ENCODE measurements around the gene RBMY1D. TPM values are rescaled to one million over a fixed set of nuclear protein-coding genes. Genes with fewer than 3 reads are reported as not detected.
"Not testable (repeated sequence)": the region's sequence is repeated elsewhere in the genome, so short reads cannot be mapped to it uniquely, and the experiment has no call there.

RBMY1D gene
- polyA plus RNA-seq (2013, experiment 1 of 2), result not detected
- not detected for polyA plus RNA-seq (2013, experiment 2 of 2)

- H2BK120ac ChIP-seq (ENCODE audit: low read depth, low read length); H2BK15ac ChIP-seq (ENCODE audit: low read length); H3K14ac ChIP-seq (ENCODE audit: low read length); H4K8ac ChIP-seq (ENCODE audit: low read depth, low read length); H3K27ac ChIP-seq (replicated peaks; ENCODE audit: low read length); H3K4me2 ChIP-seq (ENCODE audit: insufficient read depth, low read length, poor library complexity, severe bottlenecking); H3K27me3 ChIP-seq (ENCODE audit: control insufficient read depth in 3 of 3, insufficient read depth in 3 of 3, low read depth in 1 of 3, low read length in 3 of 3); H4K91ac ChIP-seq (ENCODE audit: low read depth, low read length, poor library complexity); H3K23ac ChIP-seq (ENCODE audit: low read depth, low read length, poor library complexity); H3K9ac ChIP-seq (ENCODE audit: low read depth, low read length, poor library complexity); H2AFZ ChIP-seq (ENCODE audit: low read length); H2AK5ac ChIP-seq (ENCODE audit: low read depth, low read length); H3K9me3 ChIP-seq (replicated peaks in 1 of 2; ENCODE audit: control insufficient read depth in 2 of 2, insufficient read depth in 1 of 2, low read depth in 1 of 2, low read length in 2 of 2); DNase-seq (ENCODE audit: low spot score); H3K4me3 ChIP-seq (ENCODE audit: low read length in 2 of 2); H2BK5ac ChIP-seq (ENCODE audit: low read length); H3K79me1 ChIP-seq (ENCODE audit: low read depth, low read length); H2BK12ac ChIP-seq (ENCODE audit: low read length); H3K4me1 ChIP-seq (ENCODE audit: control insufficient read depth in 2 of 2, insufficient read depth in 1 of 2, low read depth in 1 of 2, low read length in 2 of 2); H3K18ac ChIP-seq (ENCODE audit: low read length); H3K4ac ChIP-seq (ENCODE audit: low read length); H3K36me3 ChIP-seq (replicated peaks in 1 of 2; ENCODE audit: control insufficient read depth in 2 of 2, insufficient read depth in 2 of 2, low read length in 2 of 2): not testable (repeated sequence)
- no CpG with 5 or more reads among the region's 28 CpGs for WGBS, 2 donors (ENCODE audit: extremely low coverage in 2 of 2, insufficient read length in 2 of 2, insufficient replicate concordance in 1 of 2)
These were observed at the start of gene RBMY1D for GRCh38 chrY:21894426-21894825. TSS of gene RBMY1D (minus strand) at chrY:21894526. CDS start at chrY:21892513, 2,013 bp downstream.

DNA sequence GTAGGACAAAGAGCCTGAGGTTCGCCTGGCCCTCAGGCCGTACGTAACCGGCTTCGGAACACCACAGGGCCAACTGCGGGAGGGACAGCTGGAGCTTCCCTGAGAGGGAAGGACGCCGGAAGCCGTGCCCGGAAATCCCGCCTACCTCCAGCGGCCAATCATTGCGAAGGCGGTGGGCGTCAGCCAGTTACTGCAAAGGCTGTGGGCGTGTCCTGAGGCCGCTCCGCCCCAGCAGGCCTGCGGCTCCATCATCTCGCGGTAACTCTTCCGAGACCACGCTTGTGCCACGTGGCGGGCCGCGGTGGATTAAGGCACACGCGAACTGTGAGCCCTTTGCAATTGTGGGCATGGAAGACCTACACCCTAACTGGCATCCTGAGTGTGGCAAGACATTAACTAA, 23.6 kb upstream of the RBMY1D start, which contains the start of gene RBMY1E:
RBMY1E (minus strand) TSS at position 101 of the 400 bp plus-strand sequence. CDS start 1,978 bp downstream, outside the sequence.
- not testable (repeated sequence) for H3K4me2 ChIP-seq (ENCODE audit: insufficient read depth, low read length, poor library complexity, severe bottlenecking); H3K4me3 ChIP-seq (ENCODE audit: low read length in 2 of 2); H3K4ac ChIP-seq (ENCODE audit: low read length); H3K27me3 ChIP-seq (ENCODE audit: control insufficient read depth in 3 of 3, insufficient read depth in 3 of 3, low read depth in 1 of 3, low read length in 3 of 3); H3K18ac ChIP-seq (ENCODE audit: low read length); H4K91ac ChIP-seq (ENCODE audit: low read depth, low read length, poor library complexity); H3K9ac ChIP-seq (ENCODE audit: low read depth, low read length, poor library complexity); DNase-seq (ENCODE audit: low spot score); H3K9me3 ChIP-seq (replicated peaks in 1 of 2; ENCODE audit: control insufficient read depth in 2 of 2, insufficient read depth in 1 of 2, low read depth in 1 of 2, low read length in 2 of 2); H2BK5ac ChIP-seq (ENCODE audit: low read length); H2BK120ac ChIP-seq (ENCODE audit: low read depth, low read length); H3K79me1 ChIP-seq (ENCODE audit: low read depth, low read length); H3K4me1 ChIP-seq (ENCODE audit: control insufficient read depth in 2 of 2, insufficient read depth in 1 of 2, low read depth in 1 of 2, low read length in 2 of 2); H4K8ac ChIP-seq (ENCODE audit: low read depth, low read length); H2AFZ ChIP-seq (ENCODE audit: low read length); H2AK5ac ChIP-seq (ENCODE audit: low read depth, low read length); H3K36me3 ChIP-seq (replicated peaks in 1 of 2; ENCODE audit: control insufficient read depth in 2 of 2, insufficient read depth in 2 of 2, low read length in 2 of 2); H3K27ac ChIP-seq (replicated peaks; ENCODE audit: low read length); H3K23ac ChIP-seq (ENCODE audit: low read depth, low read length, poor library complexity); H2BK15ac ChIP-seq (ENCODE audit: low read length); H2BK12ac ChIP-seq (ENCODE audit: low read length); H3K14ac ChIP-seq (ENCODE audit: low read length)
- no CpG with 5 or more reads among the region's 29 CpGs for WGBS, 2 donors (ENCODE audit: extremely low coverage in 2 of 2, insufficient read length in 2 of 2, insufficient replicate concordance in 1 of 2)

DNA sequence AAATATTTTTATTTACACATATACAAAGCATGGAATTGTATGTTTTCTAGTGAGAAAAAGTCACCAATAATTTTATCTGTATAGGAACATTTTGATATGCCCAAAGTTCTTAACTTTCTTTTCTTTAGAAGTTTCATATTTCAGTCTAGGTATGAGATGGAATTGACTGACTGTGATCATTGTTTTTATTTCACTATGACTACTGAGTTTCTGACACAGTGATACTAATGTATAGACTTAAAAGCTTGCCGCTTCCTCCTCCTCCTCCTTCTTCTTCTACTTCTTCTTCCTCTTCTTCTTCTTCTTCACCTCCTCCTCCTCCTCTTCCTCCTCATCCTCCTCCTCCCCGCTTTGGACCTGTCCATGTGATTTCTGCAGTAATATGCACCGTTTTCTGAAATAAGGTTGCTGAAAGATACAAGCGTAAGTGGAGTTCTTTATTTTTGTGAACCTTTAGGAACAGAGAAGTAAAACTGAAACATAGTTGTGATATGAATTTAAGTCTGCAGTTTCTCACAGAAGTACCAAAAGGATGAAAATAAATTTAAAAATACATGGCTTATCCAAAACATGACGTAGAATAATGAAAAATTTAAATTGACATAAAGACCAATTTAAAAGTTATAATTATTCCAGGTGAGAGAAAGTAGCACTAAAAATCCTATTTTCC, 24.8 kb downstream of the RBMY1D start:
- not testable (repeated sequence) for H3K23ac ChIP-seq (ENCODE audit: low read depth, low read length, poor library complexity); DNase-seq (ENCODE audit: low spot score); H2BK5ac ChIP-seq (ENCODE audit: low read length); H3K4me3 ChIP-seq (ENCODE audit: low read length in 2 of 2); H2BK12ac ChIP-seq (ENCODE audit: low read length); H3K4me1 ChIP-seq (ENCODE audit: control insufficient read depth in 2 of 2, insufficient read depth in 1 of 2, low read depth in 1 of 2, low read length in 2 of 2); H3K9me3 ChIP-seq (replicated peaks in 1 of 2; ENCODE audit: control insufficient read depth in 2 of 2, insufficient read depth in 1 of 2, low read depth in 1 of 2, low read length in 2 of 2); H3K27me3 ChIP-seq (ENCODE audit: control insufficient read depth in 3 of 3, insufficient read depth in 3 of 3, low read depth in 1 of 3, low read length in 3 of 3); H3K14ac ChIP-seq (ENCODE audit: low read length); H4K8ac ChIP-seq (ENCODE audit: low read depth, low read length); H2AK5ac ChIP-seq (ENCODE audit: low read depth, low read length); H3K27ac ChIP-seq (replicated peaks; ENCODE audit: low read length); H2AFZ ChIP-seq (ENCODE audit: low read length); H2BK120ac ChIP-seq (ENCODE audit: low read depth, low read length); H3K79me1 ChIP-seq (ENCODE audit: low read depth, low read length); H3K18ac ChIP-seq (ENCODE audit: low read length); H3K4me2 ChIP-seq (ENCODE audit: insufficient read depth, low read length, poor library complexity, severe bottlenecking); H3K36me3 ChIP-seq (replicated peaks in 1 of 2; ENCODE audit: control insufficient read depth in 2 of 2, insufficient read depth in 2 of 2, low read length in 2 of 2); H3K9ac ChIP-seq (ENCODE audit: low read depth, low read length, poor library complexity); H4K91ac ChIP-seq (ENCODE audit: low read depth, low read length, poor library complexity); H2BK15ac ChIP-seq (ENCODE audit: low read length); H3K4ac ChIP-seq (ENCODE audit: low read length)
- no CpG with 5 or more reads among the region's 5 CpGs for WGBS, 2 donors (ENCODE audit: extremely low coverage in 2 of 2, insufficient read length in 2 of 2, insufficient replicate concordance in 1 of 2)

DNA sequence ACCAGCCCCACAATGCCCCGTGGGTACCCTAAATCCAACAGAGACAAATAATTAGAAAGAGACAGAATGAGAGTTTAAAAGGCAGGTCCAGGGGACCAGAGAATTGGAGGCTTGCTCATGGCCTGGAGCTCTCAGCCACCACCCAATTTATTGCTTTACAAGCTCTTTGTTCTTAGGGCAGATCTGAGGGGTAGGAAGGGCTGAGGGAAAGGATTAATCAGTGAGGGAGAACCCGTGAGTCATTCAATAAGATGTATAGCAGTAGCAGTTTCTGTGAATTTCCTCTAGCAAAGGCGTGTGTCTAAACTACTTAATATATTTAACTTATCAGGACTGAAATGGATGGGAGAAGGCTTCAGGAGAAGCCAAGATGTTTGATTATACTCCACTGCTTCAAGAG, 48.8 kb downstream of the RBMY1D start:
- Histone ChIP-seq H2AFZ (ENCODE audit: low read length) (no peak overlapping the region), H3K79me1 (ENCODE audit: low read depth, low read length) (no peaks in the 10 kb centered on the region), H3K27ac (replicated peaks; ENCODE audit: low read length) (no peak overlapping the region), H3K14ac (ENCODE audit: low read length) (no peak overlapping the region), H4K91ac (ENCODE audit: low read depth, low read length, poor library complexity) (no peak overlapping the region), H3K36me3 (replicated peaks in 1 of 2; ENCODE audit: control insufficient read depth in 2 of 2, insufficient read depth in 2 of 2, low read length in 2 of 2) (no peaks in the 10 kb centered on the region), H2BK12ac (ENCODE audit: low read length) (no peak overlapping the region), H2BK5ac (ENCODE audit: low read length) (no peak overlapping the region), H3K9ac (ENCODE audit: low read depth, low read length, poor library complexity) (no peak overlapping the region), H2BK120ac (ENCODE audit: low read depth, low read length) (no peak overlapping the region), H3K4me2 (ENCODE audit: insufficient read depth, low read length, poor library complexity, severe bottlenecking) (no peak overlapping the region), H3K27me3 (ENCODE audit: control insufficient read depth in 3 of 3, insufficient read depth in 3 of 3, low read depth in 1 of 3, low read length in 3 of 3) (no peaks in the 10 kb centered on the region), H3K4me3 (ENCODE audit: low read length in 2 of 2) (no peak overlapping the region), H2AK5ac (ENCODE audit: low read depth, low read length) (no peak overlapping the region), H3K9me3 (replicated peaks in 1 of 2; ENCODE audit: control insufficient read depth in 2 of 2, insufficient read depth in 1 of 2, low read depth in 1 of 2, low read length in 2 of 2) (no peaks in the 10 kb centered on the region), H3K18ac (ENCODE audit: low read length) (no peak overlapping the region), H3K23ac (ENCODE audit: low read depth, low read length, poor library complexity) (no peak overlapping the region), H3K4ac (ENCODE audit: low read length) (no peak overlapping the region), H3K4me1 (ENCODE audit: control insufficient read depth in 2 of 2, insufficient read depth in 1 of 2, low read depth in 1 of 2, low read length in 2 of 2) (no peaks in the 10 kb centered on the region), H2BK15ac (ENCODE audit: low read length) (no peak overlapping the region), H4K8ac (ENCODE audit: low read depth, low read length) (no peak overlapping the region)
- no CpG with 5 or more reads among the region's 3 CpGs for WGBS, 2 donors (ENCODE audit: extremely low coverage in 2 of 2, insufficient read length in 2 of 2, insufficient replicate concordance in 1 of 2)
- DNase-seq (ENCODE audit: low spot score), result no peak
